Tracheal epithelial cell (primary cell): ENCODE measurements around the gene PCDHGB5. TPM values are rescaled to one million over a fixed set of nuclear protein-coding genes. Genes with fewer than 3 reads are reported as not detected.

Experiments used
- total RNA-seq: library from RNA; depleted of rRNA; stranded (reverse); fragments of >200 nt; gene quantifications from 2 replicates; pipeline ENCODE4 v1.2.1, GENCODE V29; 2014

Gene PCDHGB5
- 2.6 and 4.6 TPM in 2 replicates for total RNA-seq

GRCh38 chr5:141397756-141398551, at the start of gene PCDHGB5:
PCDHGB5 (plus strand) TSS chr5:141397947; CDS start chr5:141398128, 181 bp downstream.

GRCh38 chr5:141349917-141350619, 47.7 kb upstream of the PCDHGB5 start, which contains the start of gene PCDHGB1:
PCDHGB1 (plus strand) TSS chr5:141350099; CDS start chr5:141350261, 162 bp downstream.

GRCh38 chr5:141354900-141355469, 42.8 kb upstream of the PCDHGB5 start, which contains the start of gene PCDHGA4:
PCDHGA4 (plus strand) TSS chr5:141355021; CDS start chr5:141355108, 87 bp downstream.

GRCh38 chr5:141359790-141360426, 37.8 kb upstream of the PCDHGB5 start, which contains the start of gene PCDHGB2:
PCDHGB2 (plus strand) TSS chr5:141359994; CDS start chr5:141360136, 142 bp downstream.

GRCh38 chr5:141363952-141364660, 33.6 kb upstream of the PCDHGB5 start, which contains the start of gene PCDHGA5:
PCDHGA5 (plus strand) TSS chr5:141364162; CDS start chr5:141364331, 169 bp downstream.

GRCh38 chr5:141369994-141370848, 27.5 kb upstream of the PCDHGB5 start, which contains the start of gene PCDHGB3:
PCDHGB3 (plus strand) TSS chr5:141370242; CDS start chr5:141370395, 153 bp downstream.

GRCh38 chr5:141373673-141374317, 24.0 kb upstream of the PCDHGB5 start, which contains the start of gene PCDHGA6:
PCDHGA6 (plus strand) TSS chr5:141373891; CDS start chr5:141374084, 193 bp downstream.

GRCh38 chr5:141382469-141383294, 15.1 kb upstream of the PCDHGB5 start, which contains the start of gene PCDHGA7:
PCDHGA7 (plus strand) TSS chr5:141382742; CDS start chr5:141382900, 158 bp downstream.

GRCh38 chr5:141387557-141388311, 10.0 kb upstream of the PCDHGB5 start, which contains the start of gene PCDHGB4:
PCDHGB4 (plus strand) TSS chr5:141387698; CDS start chr5:141387885, 187 bp downstream.

GRCh38 chr5:141392429-141393198, 5.1 kb upstream of the PCDHGB5 start, which contains the start of gene PCDHGA8:
PCDHGA8 (plus strand) TSS chr5:141392633; CDS start chr5:141392814, 181 bp downstream.

GRCh38 chr5:141402553-141403243, 5.0 kb downstream of the PCDHGB5 start, which contains the start of gene PCDHGA9:
PCDHGA9 (plus strand) TSS chr5:141402778; CDS start chr5:141402953, 175 bp downstream.

GRCh38 chr5:141407790-141408505, 10.2 kb downstream of the PCDHGB5 start, which contains the start of gene PCDHGB6:
PCDHGB6 (plus strand) TSS chr5:141408021; CDS start chr5:141408203, 182 bp downstream.

GRCh38 chr5:141412854-141413539, 15.2 kb downstream of the PCDHGB5 start, which contains the start of gene PCDHGA10:
PCDHGA10 (plus strand) TSS chr5:141412987; CDS start chr5:141413176, 189 bp downstream.

GRCh38 chr5:141417494-141418172, 19.9 kb downstream of the PCDHGB5 start, which contains the start of gene PCDHGB7:
PCDHGB7 (plus strand) TSS chr5:141417677; CDS start chr5:141417860, 183 bp downstream.

